Posterior vena cava (tissue), 2 donors: ENCODE results near the gene CTNND2. TPM values are rescaled to one million over a fixed set of nuclear protein-coding genes. Genes with fewer than 3 reads are reported as not detected.

Experiments
- DNase-seq: peaks from one replicate; pipeline ENCODE4 v3.0.0-alpha.2; 2020; ENCODE audit warnings: low spot score
- intact Hi-C, 2 donors: fragments of 100-400 bp; cut with DNase I; formaldehyde crosslinking; loops; one replicate each; pipeline versions ENCODE4 v1.14.1 to v1.14.2; 2022 to 2023
- total RNA-seq, 2 donors: library from RNA; stranded (reverse); fragmentation: NEBNext Ultra II Directional; extraction: Animal tissue kit (Norgen Biotek cat#: 25700); gene quantifications; one replicate each; pipeline ENCODE4 v1.2.1, GENCODE V29; 2021
- donor health status: DM: yes; HTN: yes; CAD: no.
- donor health status: DM: yes; HTN: yes; CAD: no.

CTNND2 gene
- total RNA-seq, 2 donors from 2014 or later: 0.46 to 1.6 TPM

GRCh38 chr5:11560915-11561697, 343.1 kb downstream of the CTNND2 start:
- no peak for DNase-seq
- intact Hi-C loops: no loop called here

GRCh38 chr5:11557063-11557462, 347.2 kb downstream of the CTNND2 start:
- intact Hi-C loops: no loop called here
- DNase-seq: no peak

- intact Hi-C loops: no loop called here
- DNase-seq: no peak
Observed at GRCh38 chr5:11555171-11555570, 349.1 kb downstream of the CTNND2 start.

GRCh38 chr5:11547730-11548129, 356.5 kb downstream of the CTNND2 start:
- intact Hi-C loops: no loop called here

GRCh38 chr5:11547140-11547539, 357.1 kb downstream of the CTNND2 start:
- intact Hi-C loops: no loop called here

More at GRCh38 chr5:11547730-11548129, 356.5 kb downstream of the CTNND2 start:
- DNase-seq: no peak

GRCh38 chr5:11540112-11540511, 364.1 kb downstream of the CTNND2 start:
- no peak for DNase-seq
- intact Hi-C loops: no loop called here

More at GRCh38 chr5:11547140-11547539, 357.1 kb downstream of the CTNND2 start:
- DNase-seq: no peak

GRCh38 chr5:11531811-11532555, 372.3 kb downstream of the CTNND2 start:
- intact Hi-C loops: no loop called here

GRCh38 chr5:11528720-11529119, 375.5 kb downstream of the CTNND2 start:
- DNase-seq: no peak
- intact Hi-C loops: no loop called here

More at GRCh38 chr5:11531811-11532555, 372.3 kb downstream of the CTNND2 start:
- no peak for DNase-seq

- no peak for DNase-seq
- intact Hi-C loops: no loop called here
Observed at GRCh38 chr5:11527652-11528349, 376.4 kb downstream of the CTNND2 start.

- DNase-seq: no peak
- intact Hi-C loops: no loop called here
Observed at GRCh38 chr5:11525020-11525419, 379.2 kb downstream of the CTNND2 start.

- DNase-seq: no peak
- intact Hi-C loops: no loop called here
Observed at GRCh38 chr5:11524188-11524587, 380.1 kb downstream of the CTNND2 start.

- intact Hi-C loops: no loop called here
Observed at GRCh38 chr5:11522796-11523195, 381.4 kb downstream of the CTNND2 start.

GRCh38 chr5:11520241-11520930, 383.9 kb downstream of the CTNND2 start:
- intact Hi-C loops: no loop called here

More at GRCh38 chr5:11522796-11523195, 381.4 kb downstream of the CTNND2 start:
- DNase-seq: no peak

GRCh38 chr5:11519236-11519635, 385.0 kb downstream of the CTNND2 start:
- intact Hi-C loops: no loop called here
- no peak for DNase-seq

More at GRCh38 chr5:11520241-11520930, 383.9 kb downstream of the CTNND2 start:
- DNase-seq: no peak

- intact Hi-C loops: no loop called here
- DNase-seq: no peak
Observed at GRCh38 chr5:11518676-11519075, 385.6 kb downstream of the CTNND2 start.

- intact Hi-C loops: no loop called here
- no peak for DNase-seq
Observed at GRCh38 chr5:11514705-11515432, 389.4 kb downstream of the CTNND2 start.

- DNase-seq: no peak
- intact Hi-C loops: no loop called here
Observed at GRCh38 chr5:11511878-11512277, 392.4 kb downstream of the CTNND2 start.

- intact Hi-C loops: no loop called here
- DNase-seq: no peak
Observed at GRCh38 chr5:11510889-11511288, 393.4 kb downstream of the CTNND2 start.

- DNase-seq: no peak
- intact Hi-C loops: no loop called here
Observed at GRCh38 chr5:11509793-11510192, 394.5 kb downstream of the CTNND2 start.
